RPMI8226 (cell line): ENCODE results near the gene CDH11.

Experiments
- DNase-seq: peaks from one replicate; pipeline ENCODE4 v3.0.0-alpha.2; 2015

The CDH11 gene

GRCh38 chr16:65116216-65116615 is 5.6 kb downstream of the CDH11 start:
- no peak for DNase-seq

- DNase-seq = no peak
These were observed 7.3 kb downstream of the CDH11 start for GRCh38 chr16:65114527-65114926.

GRCh38 chr16:65113441-65113840 is 8.4 kb downstream of the CDH11 start:
- DNase-seq = no peak

- no peak for DNase-seq
These were observed 10.6 kb downstream of the CDH11 start for GRCh38 chr16:65111306-65111705.

- no peak for DNase-seq
These were observed 15.1 kb downstream of the CDH11 start for GRCh38 chr16:65106757-65107156.

GRCh38 chr16:65105171-65105570 is 16.7 kb downstream of the CDH11 start:
- no peak for DNase-seq

GRCh38 chr16:65104471-65104870 is 17.4 kb downstream of the CDH11 start:
- DNase-seq = no peak

- no peak for DNase-seq
These were observed 19.5 kb downstream of the CDH11 start for GRCh38 chr16:65102326-65102725.

- no peak for DNase-seq
These were observed 20.9 kb downstream of the CDH11 start for GRCh38 chr16:65101009-65101408.

- DNase-seq = no peak
These were observed 22.3 kb downstream of the CDH11 start for GRCh38 chr16:65099607-65100006.

GRCh38 chr16:65098916-65099315 is 22.9 kb downstream of the CDH11 start:
- DNase-seq = no peak

GRCh38 chr16:65097296-65097695 is 24.6 kb downstream of the CDH11 start:
- DNase-seq = no peak

- no peak for DNase-seq
These were observed 26.0 kb downstream of the CDH11 start for GRCh38 chr16:65095906-65096305.

GRCh38 chr16:65095090-65095728 is 26.7 kb downstream of the CDH11 start:
- no peak for DNase-seq

GRCh38 chr16:65094009-65094408 is 27.9 kb downstream of the CDH11 start:
- no peak for DNase-seq

- no peak for DNase-seq
These were observed 38.6 kb downstream of the CDH11 start for GRCh38 chr16:65083164-65083857.

- no peak for DNase-seq
These were observed 42.3 kb downstream of the CDH11 start for GRCh38 chr16:65079549-65079948.

- no peak for DNase-seq
These were observed 44.7 kb downstream of the CDH11 start for GRCh38 chr16:65077181-65077580.

GRCh38 chr16:65075877-65076276 is 46.0 kb downstream of the CDH11 start:
- no peak for DNase-seq

GRCh38 chr16:65071433-65072311 is 50.2 kb downstream of the CDH11 start:
- DNase-seq = no peak

- DNase-seq = peak; percentile 40
These were observed 50.9 kb downstream of the CDH11 start for GRCh38 chr16:65070831-65071432.

- no peak for DNase-seq
These were observed 52.1 kb downstream of the CDH11 start for GRCh38 chr16:65069766-65070165.

GRCh38 chr16:65069065-65069464 is 52.8 kb downstream of the CDH11 start:
- no peak for DNase-seq
